ENCODE results near the gene RIMS3. TPM values are rescaled to one million over a fixed set of nuclear protein-coding genes. Genes with fewer than 3 reads are reported as not detected.

Gene RIMS3
- total RNA-seq, 1 experiment from 2014 or later, result 9.0 TPM

- Histone ChIP-seq H4K20me1 (ENCODE audit: insufficient read depth) (no peaks in the 10 kb centered on the region), H3K4me1 (ENCODE audit: control insufficient read depth in 1 of 2, insufficient read depth in 2 of 2, low read length in 2 of 2) (peaks cover 1 to 4% of the 10 kb centered on the region in 2 experiments; a peak in 3 of 4 replicates), H3K9ac (ENCODE audit: low read length) (no peak overlapping the region), H3K27me3 (ENCODE audit: insufficient read depth, low read length) (no peaks in the 10 kb centered on the region), H3K4me3 (replicated peaks in 1 of 2; ENCODE audit: low read depth in 1 of 2, low read length in 2 of 2) (no peak overlapping the region), H2AFZ (ENCODE audit: low read depth, low read length, poor library complexity, severe bottlenecking) (no peak overlapping the region), H3K9me3 (ENCODE audit: control insufficient read depth in 1 of 2, insufficient read depth in 1 of 2, low read depth in 1 of 2, low read length in 2 of 2) (no peaks in the 10 kb centered on the region), H3K27ac (ENCODE audit: low read depth, low read length) (no peak overlapping the region), H3K4me2 (ENCODE audit: low read length) (no peak overlapping the region), H3K79me2 (ENCODE audit: insufficient read depth, low read length) (no peaks in the 10 kb centered on the region), H3K36me3 (ENCODE audit: control insufficient read depth in 1 of 2, insufficient read depth in 2 of 2, low read length in 2 of 2) (no peaks in the 10 kb centered on the region), H3K9me2 (ENCODE audit: insufficient read depth) (no peaks in the 10 kb centered on the region)
- BruUV-seq (replicated peaks), result no TSS peak
- POLR2A ChIA-PET, result interaction anchor here (0.7 kb wide), 1 partner anchor 50 kb away, joined by 3 read pairs; no protein-coding TSS in a partner anchor
- TF ChIP-seq RAD21 (IDR thresholded peaks at IDR 0.05; ENCODE audit: low read depth), result no peak
- no peak for TF ChIP-seq CBX3 (IDR thresholded peaks at IDR 0.05; ENCODE audit: low read depth)
- no peak for TF ChIP-seq SRF (IDR thresholded peaks at IDR 0.05; ENCODE audit: low read depth)
- TF ChIP-seq SP1 (IDR thresholded peaks at IDR 0.05; ENCODE audit: low read depth), result no peak
- TF ChIP-seq TCF7L2 (IDR thresholded peaks at IDR 0.05; ENCODE audit: borderline replicate concordance, extremely low read depth, insufficient read depth, insufficient read length), result no peak
- no peak for TF ChIP-seq ELF1 (IDR thresholded peaks at IDR 0.05; ENCODE audit: borderline replicate concordance, low read depth)
- no peak for TF ChIP-seq ZNF274 (IDR thresholded peaks at IDR 0.05; ENCODE audit: low read depth, low read length)
- TF ChIP-seq EZH2 (IDR thresholded peaks at IDR 0.05), result no peak
- TF ChIP-seq SIN3A (IDR thresholded peaks at IDR 0.05; ENCODE audit: low read depth), result no peak
- no peak for TF ChIP-seq POLR2AphosphoS5 (IDR thresholded peaks at IDR 0.05; ENCODE audit: low read depth, low read length)
- TF ChIP-seq JUND (IDR thresholded peaks at IDR 0.05), result no peak
- TF ChIP-seq POLR2A (IDR thresholded peaks at IDR 0.05; ENCODE audit: borderline replicate concordance, extremely low read depth, insufficient read depth, insufficient read length), result no peak
- TF ChIP-seq, protein P1, sequence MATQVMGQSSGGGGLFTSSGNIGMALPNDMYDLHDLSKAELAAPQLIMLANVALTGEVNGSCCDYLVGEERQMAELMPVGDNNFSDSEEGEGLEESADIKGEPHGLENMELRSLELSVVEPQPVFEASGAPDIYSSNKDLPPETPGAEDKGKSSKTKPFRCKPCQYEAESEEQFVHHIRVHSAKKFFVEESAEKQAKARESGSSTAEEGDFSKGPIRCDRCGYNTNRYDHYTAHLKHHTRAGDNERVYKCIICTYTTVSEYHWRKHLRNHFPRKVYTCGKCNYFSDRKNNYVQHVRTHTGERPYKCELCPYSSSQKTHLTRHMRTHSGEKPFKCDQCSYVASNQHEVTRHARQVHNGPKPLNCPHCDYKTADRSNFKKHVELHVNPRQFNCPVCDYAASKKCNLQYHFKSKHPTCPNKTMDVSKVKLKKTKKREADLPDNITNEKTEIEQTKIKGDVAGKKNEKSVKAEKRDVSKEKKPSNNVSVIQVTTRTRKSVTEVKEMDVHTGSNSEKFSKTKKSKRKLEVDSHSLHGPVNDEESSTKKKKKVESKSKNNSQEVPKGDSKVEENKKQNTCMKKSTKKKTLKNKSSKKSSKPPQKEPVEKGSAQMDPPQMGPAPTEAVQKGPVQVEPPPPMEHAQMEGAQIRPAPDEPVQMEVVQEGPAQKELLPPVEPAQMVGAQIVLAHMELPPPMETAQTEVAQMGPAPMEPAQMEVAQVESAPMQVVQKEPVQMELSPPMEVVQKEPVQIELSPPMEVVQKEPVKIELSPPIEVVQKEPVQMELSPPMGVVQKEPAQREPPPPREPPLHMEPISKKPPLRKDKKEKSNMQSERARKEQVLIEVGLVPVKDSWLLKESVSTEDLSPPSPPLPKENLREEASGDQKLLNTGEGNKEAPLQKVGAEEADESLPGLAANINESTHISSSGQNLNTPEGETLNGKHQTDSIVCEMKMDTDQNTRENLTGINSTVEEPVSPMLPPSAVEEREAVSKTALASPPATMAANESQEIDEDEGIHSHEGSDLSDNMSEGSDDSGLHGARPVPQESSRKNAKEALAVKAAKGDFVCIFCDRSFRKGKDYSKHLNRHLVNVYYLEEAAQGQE (IDR thresholded peaks at IDR 0.05; ENCODE audit: low read depth), result no peak
- TF ChIP-seq ZBTB33 (IDR thresholded peaks at IDR 0.05; ENCODE audit: extremely low read depth, insufficient replicate concordance, low read length), result no peak
- TF ChIP-seq EZH2phosphoT487 (IDR thresholded peaks at IDR 0.05; ENCODE audit: borderline replicate concordance), result no peak
- no peak for TF ChIP-seq CEBPB (IDR thresholded peaks at IDR 0.05; ENCODE audit: low read depth)
- DNase-seq (ENCODE audit: low read depth, low spot score), result no peak
- ATAC-seq, result no peak
- intact Hi-C loops (cut with micrococcal nuclease), result no loop called here
- RAD21 ChIA-PET (ENCODE audit: low non-redundant PET in 1 of 2, low total read pairs in 2 of 2, uncharacterized antibody in 2 of 2, unreplicated experiment in 2 of 2), result no interaction called here
- CTCF ChIA-PET, result interaction anchor here (0.7 to 1.0 kb wide), 2 partner anchors 16 to 29 kb away, joined by 3 to 4 read pairs; no protein-coding TSS in a partner anchor
These were observed 25.0 kb downstream of the RIMS3 start for GRCh38 chr1:40640314-40641076.

All from HCT116 (cell line).